GM08714 (cell line): Measurements from ENCODE around the gene DNAJA4.
"Not testable (repeated sequence)": the region's sequence is repeated elsewhere in the genome, so short reads cannot be mapped to it uniquely, and the experiment has no call there.

Source experiments
- H3K4me3 ChIP-seq: fragments of 200-500 bp; sonication (Bioruptor generic); 2 replicates; pipeline ENCODE4 v1.5.1; 2014; ENCODE audit warnings: mild to moderate bottlenecking, low read length, inconsistent platforms
- ZNF274 ChIP-seq: IDR thresholded peaks from 2 replicates; pipeline ENCODE4 v1.6.1; 2012; ENCODE audit warnings: mild to moderate bottlenecking, low read depth, low read length

DNAJA4 gene

GRCh38 chr15:78236491-78236890, 27.9 kb upstream of the DNAJA4 start:
- H3K4me3 ChIP-seq, result no peak overlapping the region
- TF ChIP-seq ZNF274, result no peak

- no peak for TF ChIP-seq ZNF274
- no peak overlapping the region for H3K4me3 ChIP-seq
These were observed 27.2 kb upstream of the DNAJA4 start for GRCh38 chr15:78237146-78237545.

- no peak for TF ChIP-seq ZNF274
- H3K4me3 ChIP-seq, result no peak overlapping the region
These were observed 24.6 kb upstream of the DNAJA4 start for GRCh38 chr15:78239811-78240210.

GRCh38 chr15:78241017-78241416, 23.3 kb upstream of the DNAJA4 start:
- no peak overlapping the region for H3K4me3 ChIP-seq
- TF ChIP-seq ZNF274, result no peak

GRCh38 chr15:78242128-78242527, 22.2 kb upstream of the DNAJA4 start:
- H3K4me3 ChIP-seq, result no peak overlapping the region
- TF ChIP-seq ZNF274, result no peak

- no peak for TF ChIP-seq ZNF274
- H3K4me3 ChIP-seq, result no peak overlapping the region
These were observed 21.3 kb upstream of the DNAJA4 start for GRCh38 chr15:78243058-78243457.

GRCh38 chr15:78243491-78243941, 20.8 kb upstream of the DNAJA4 start:
- no peak for TF ChIP-seq ZNF274
- H3K4me3 ChIP-seq, result no peak overlapping the region

- H3K4me3 ChIP-seq, result no peak overlapping the region
- no peak for TF ChIP-seq ZNF274
These were observed 20.3 kb upstream of the DNAJA4 start for GRCh38 chr15:78244101-78244500.

GRCh38 chr15:78244893-78245292, 19.5 kb upstream of the DNAJA4 start:
- no peak for TF ChIP-seq ZNF274
- H3K4me3 ChIP-seq, result no peak overlapping the region

- H3K4me3 ChIP-seq, result not testable (repeated sequence)
These were observed 19.0 kb upstream of the DNAJA4 start for GRCh38 chr15:78245392-78245791.

GRCh38 chr15:78245976-78246620, 18.3 kb upstream of the DNAJA4 start:
- H3K4me3 ChIP-seq, result not testable (repeated sequence)

GRCh38 chr15:78247911-78248310, 16.5 kb upstream of the DNAJA4 start:
- TF ChIP-seq ZNF274, result no peak
- no peak overlapping the region for H3K4me3 ChIP-seq

GRCh38 chr15:78249131-78249530, 15.2 kb upstream of the DNAJA4 start:
- no peak for TF ChIP-seq ZNF274
- no peak overlapping the region for H3K4me3 ChIP-seq

GRCh38 chr15:78251136-78251535, 13.2 kb upstream of the DNAJA4 start:
- no peak overlapping the region for H3K4me3 ChIP-seq
- no peak for TF ChIP-seq ZNF274

- H3K4me3 ChIP-seq, result no peak overlapping the region
- TF ChIP-seq ZNF274, result no peak
These were observed 8.8 kb upstream of the DNAJA4 start for GRCh38 chr15:78255421-78256043.

GRCh38 chr15:78256044-78256437, 8.3 kb upstream of the DNAJA4 start:
- H3K4me3 ChIP-seq, result no peak overlapping the region
- TF ChIP-seq ZNF274, result no peak
